WTC11 (cell line): ENCODE results near the gene ELP2. TPM values are rescaled to one million over a fixed set of nuclear protein-coding genes. Genes with fewer than 3 reads are reported as not detected.

Source experiments
- ATAC-seq: fragments of 200-7000 bp; cut with Tn5 transposase; 2 replicates; pipeline ENCODE4 v1.10.0; 2021; ENCODE audit warnings: mild to moderate bottlenecking, moderate library complexity
- CTCF ChIA-PET: fragments of 300-600 bp; sonication (Branson Sonifier 250); formaldehyde crosslinking; loops from one replicate; lab custom pipeline; 2021; ENCODE audit warnings: antibody characterized with exemption; lab: Charles Lee
- POLR2A ChIA-PET: fragments of 350-600 bp; sonication (Branson Sonifier 250); formaldehyde crosslinking; loops from one replicate; lab custom pipeline; 2021; ENCODE audit warnings: antibody characterized with exemption; lab: Charles Lee
- DNase-seq: peaks from one replicate; pipeline ENCODE4 v3.0.0; 2021; ENCODE audit warnings: low spot score
- H3K27ac Mint-ChIP-seq: 2 replicates; pipeline ENCODE4 v1.8.0; 2021; ENCODE audit warnings: mixed read lengths
- H3K27me3 Mint-ChIP-seq: 2 replicates; pipeline ENCODE4 v1.8.0; 2021; ENCODE audit warnings: low read depth, mild to moderate bottlenecking, moderate library complexity, mixed read lengths
- H3K36me3 Mint-ChIP-seq: 2 replicates; pipeline ENCODE4 v1.8.0; 2021; ENCODE audit warnings: mixed read lengths
- H3K4me1 Mint-ChIP-seq: 2 replicates; pipeline ENCODE4 v1.8.0; 2022; ENCODE audit warnings: mixed read lengths
- H3K4me3 Mint-ChIP-seq: 2 replicates; pipeline ENCODE4 v1.8.0; 2021; ENCODE audit warnings: mild to moderate bottlenecking, moderate library complexity, mixed read lengths
- H3K9me3 Mint-ChIP-seq: 2 replicates; pipeline ENCODE4 v1.8.0; 2021; ENCODE audit warnings: mixed read lengths
- ETV6 ChIP-seq: sonication (generic); formaldehyde crosslinking; IDR thresholded peaks from 2 replicates; pipeline ENCODE4 v1.8.1; 2022; ENCODE audit warnings: mild to moderate bottlenecking, missing genetic modification reagents
- GABPB1 ChIP-seq: sonication (generic); formaldehyde crosslinking; IDR thresholded peaks from 2 replicates; pipeline ENCODE4 v1.8.1; 2023; ENCODE audit warnings: mild to moderate bottlenecking, missing genetic modification reagents
- GTF2I ChIP-seq: fragments of 250-450 bp; sonication (Bioruptor Pico); conservative IDR thresholded peaks from 2 replicates; pipeline ENCODE4 v1.4.0; 2021; ENCODE audit warnings: mild to moderate bottlenecking
- HMGA2 ChIP-seq: fragments of 250-450 bp; sonication (Bioruptor Pico); IDR thresholded peaks from 2 replicates; pipeline ENCODE4 v1.4.0; 2021; ENCODE audit warnings: mild to moderate bottlenecking, moderate library complexity
- JUN ChIP-seq: sonication (generic); formaldehyde crosslinking; IDR thresholded peaks from 2 replicates; pipeline ENCODE4 v1.8.0; 2023; ENCODE audit warnings: mild to moderate bottlenecking, missing genetic modification reagents
- KAT7 ChIP-seq: sonication (generic); formaldehyde crosslinking; IDR thresholded peaks from 2 replicates; pipeline ENCODE4 v1.8.1; 2023; ENCODE audit warnings: missing genetic modification reagents, mild to moderate bottlenecking, borderline replicate concordance
- NFE2L1 ChIP-seq: sonication (generic); formaldehyde crosslinking; IDR thresholded peaks from 2 replicates; pipeline ENCODE4 v1.8.1; 2023; ENCODE audit warnings: missing genetic modification reagents
- NR1H2 ChIP-seq: sonication (generic); formaldehyde crosslinking; IDR thresholded peaks from 2 replicates; pipeline ENCODE4 v1.9.0; 2021; ENCODE audit warnings: mild to moderate bottlenecking, moderate library complexity, missing genetic modification reagents
- NR2C2 ChIP-seq: sonication (generic); formaldehyde crosslinking; IDR thresholded peaks from 2 replicates; pipeline ENCODE4 v1.8.0; 2022; ENCODE audit warnings: mild to moderate bottlenecking, missing genetic modification reagents
- NR3C1 ChIP-seq: sonication (generic); formaldehyde crosslinking; conservative IDR thresholded peaks from 2 replicates; pipeline ENCODE4 v1.8.1; 2023; ENCODE audit warnings: low read depth, mild to moderate bottlenecking, missing genetic modification reagents
- RORB ChIP-seq: fragments of 250-450 bp; sonication (Bioruptor Pico); IDR thresholded peaks from 2 replicates; pipeline ENCODE4 v1.9.0; 2021; ENCODE audit warnings: mild to moderate bottlenecking
- TP53 ChIP-seq: sonication (generic); formaldehyde crosslinking; IDR thresholded peaks from 2 replicates; pipeline ENCODE4 v1.8.1; 2023; ENCODE audit warnings: mild to moderate bottlenecking, missing genetic modification reagents
- ZNF121 ChIP-seq: sonication (generic); formaldehyde crosslinking; IDR thresholded peaks from 2 replicates; pipeline ENCODE4 v1.8.0; 2023; ENCODE audit warnings: missing genetic modification reagents
- ZNF138 ChIP-seq: sonication (generic); formaldehyde crosslinking; conservative IDR thresholded peaks from 2 replicates; pipeline ENCODE4 v1.8.1; 2022; ENCODE audit warnings: mild to moderate bottlenecking, moderate library complexity, missing genetic modification reagents
- ZNF423 ChIP-seq: fragments of 250-450 bp; sonication (Bioruptor Pico); IDR thresholded peaks from 2 replicates; pipeline ENCODE4 v2.1.2; 2022; ENCODE audit warnings: mild to moderate bottlenecking, moderate library complexity
- total RNA-seq: library from RNA; stranded (reverse); gene quantifications from 3 replicates; pipeline ENCODE4 v1.2.3, GENCODE V29; 2021
- TF ChIP-seq, protein P1 (sequence below): sonication (generic); formaldehyde crosslinking; IDR thresholded peaks from 2 replicates; pipeline ENCODE4 v1.8.1; 2022; ENCODE audit warnings: missing genetic modification reagents, borderline replicate concordance
- TF ChIP-seq, protein P2 (sequence below): sonication (generic); formaldehyde crosslinking; IDR thresholded peaks from 2 replicates; pipeline ENCODE4 v1.8.0; 2022; ENCODE audit warnings: mild to moderate bottlenecking, missing genetic modification reagents
- TF ChIP-seq, protein P3 (sequence below): sonication (generic); formaldehyde crosslinking; IDR thresholded peaks from 2 replicates; pipeline ENCODE4 v1.8.1; 2022; ENCODE audit warnings: low read depth, missing genetic modification reagents, borderline replicate concordance
- TF ChIP-seq, protein P4 (sequence below): fragments of 250-450 bp; sonication (Bioruptor Pico); IDR thresholded peaks from 2 replicates; pipeline ENCODE4 v1.9.0; 2021; ENCODE audit warnings: mild to moderate bottlenecking, borderline replicate concordance
- TF ChIP-seq, protein P5 (sequence below): sonication (generic); formaldehyde crosslinking; IDR thresholded peaks from 2 replicates; pipeline ENCODE4 v1.8.1; 2023; ENCODE audit warnings: mild to moderate bottlenecking, missing genetic modification reagents
- TF ChIP-seq, protein P6 (sequence below): sonication (generic); formaldehyde crosslinking; conservative IDR thresholded peaks from 2 replicates; pipeline ENCODE4 v1.8.1; 2022; ENCODE audit warnings: mild to moderate bottlenecking, missing genetic modification reagents
- TF ChIP-seq, protein P7 (sequence below): sonication (generic); formaldehyde crosslinking; IDR thresholded peaks from 2 replicates; pipeline ENCODE4 v1.8.1; 2023; ENCODE audit warnings: mild to moderate bottlenecking, missing genetic modification reagents, moderate library complexity

Gene ELP2
- total RNA-seq, 1 experiment from 2014 or later = 141 TPM

DNA sequence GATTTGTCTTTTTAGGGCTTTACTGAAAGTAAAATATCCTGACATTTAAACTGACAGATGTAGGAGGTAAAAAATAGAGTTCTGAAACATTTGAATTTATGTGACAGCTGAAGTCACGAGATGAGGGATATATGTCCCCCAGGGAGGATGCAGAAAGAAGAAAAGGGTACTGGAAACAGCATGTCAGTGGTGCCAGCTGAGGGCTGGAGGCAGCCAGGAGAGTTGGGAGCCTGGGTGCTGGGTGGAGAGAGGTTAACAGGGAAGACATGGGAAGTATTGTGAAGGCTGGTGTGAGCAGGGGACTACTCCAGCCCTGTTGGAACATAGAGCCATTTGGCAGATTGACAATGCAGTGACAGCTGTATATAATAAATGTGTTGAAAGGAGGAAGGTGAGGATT, 45.8 kb downstream of the ELP2 start:
- Mint-ChIP-seq H3K4me1 (peaks cover 5% of the 10 kb centered on the region; the same call in 1 of the 2 replicates), H3K27me3 (no peaks in the 10 kb centered on the region), H3K9me3 (no peaks in the 10 kb centered on the region), H3K27ac (no peak overlapping the region), H3K4me3 (no peak overlapping the region), H3K36me3 (peaks cover 40% of the 10 kb centered on the region)
- ChIA-PET CTCF (no interaction called here), POLR2A (no interaction called here)
- TF ChIP-seq, protein P1, sequence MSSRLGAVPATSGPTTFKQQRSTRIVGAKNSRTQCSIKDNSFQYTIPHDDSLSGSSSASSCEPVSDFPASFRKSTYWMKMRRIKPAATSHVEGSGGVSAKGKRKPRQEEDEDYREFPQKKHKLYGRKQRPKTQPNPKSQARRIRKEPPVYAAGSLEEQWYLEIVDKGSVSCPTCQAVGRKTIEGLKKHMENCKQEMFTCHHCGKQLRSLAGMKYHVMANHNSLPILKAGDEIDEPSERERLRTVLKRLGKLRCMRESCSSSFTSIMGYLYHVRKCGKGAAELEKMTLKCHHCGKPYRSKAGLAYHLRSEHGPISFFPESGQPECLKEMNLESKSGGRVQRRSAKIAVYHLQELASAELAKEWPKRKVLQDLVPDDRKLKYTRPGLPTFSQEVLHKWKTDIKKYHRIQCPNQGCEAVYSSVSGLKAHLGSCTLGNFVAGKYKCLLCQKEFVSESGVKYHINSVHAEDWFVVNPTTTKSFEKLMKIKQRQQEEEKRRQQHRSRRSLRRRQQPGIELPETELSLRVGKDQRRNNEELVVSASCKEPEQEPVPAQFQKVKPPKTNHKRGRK (CRISPR knock-in tag) = no peak
- TF ChIP-seq, protein P2, sequence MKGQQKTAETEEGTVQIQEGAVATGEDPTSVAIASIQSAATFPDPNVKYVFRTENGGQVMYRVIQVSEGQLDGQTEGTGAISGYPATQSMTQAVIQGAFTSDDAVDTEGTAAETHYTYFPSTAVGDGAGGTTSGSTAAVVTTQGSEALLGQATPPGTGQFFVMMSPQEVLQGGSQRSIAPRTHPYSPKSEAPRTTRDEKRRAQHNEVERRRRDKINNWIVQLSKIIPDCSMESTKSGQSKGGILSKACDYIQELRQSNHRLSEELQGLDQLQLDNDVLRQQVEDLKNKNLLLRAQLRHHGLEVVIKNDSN (CRISPR knock-in tag) = no peak
- TF ChIP-seq JUN (no peak), RORB (no peak), KAT7 (no peak), NFE2L1 (CRISPR knock-in tag) (no peak), ZNF423 (CRISPR knock-in tag) (no peak), TP53 (CRISPR knock-in tag) (no peak), NR1H2 (no peak), ZNF121 (CRISPR knock-in tag) (no peak), ZNF138 (CRISPR knock-in tag) (no peak)
- TF ChIP-seq, protein P3, sequence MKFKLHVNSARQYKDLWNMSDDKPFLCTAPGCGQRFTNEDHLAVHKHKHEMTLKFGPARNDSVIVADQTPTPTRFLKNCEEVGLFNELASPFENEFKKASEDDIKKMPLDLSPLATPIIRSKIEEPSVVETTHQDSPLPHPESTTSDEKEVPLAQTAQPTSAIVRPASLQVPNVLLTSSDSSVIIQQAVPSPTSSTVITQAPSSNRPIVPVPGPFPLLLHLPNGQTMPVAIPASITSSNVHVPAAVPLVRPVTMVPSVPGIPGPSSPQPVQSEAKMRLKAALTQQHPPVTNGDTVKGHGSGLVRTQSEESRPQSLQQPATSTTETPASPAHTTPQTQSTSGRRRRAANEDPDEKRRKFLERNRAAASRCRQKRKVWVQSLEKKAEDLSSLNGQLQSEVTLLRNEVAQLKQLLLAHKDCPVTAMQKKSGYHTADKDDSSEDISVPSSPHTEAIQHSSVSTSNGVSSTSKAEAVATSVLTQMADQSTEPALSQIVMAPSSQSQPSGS (CRISPR knock-in tag) = no peak
- DNase-seq = no peak
- ATAC-seq = no peak

DNA sequence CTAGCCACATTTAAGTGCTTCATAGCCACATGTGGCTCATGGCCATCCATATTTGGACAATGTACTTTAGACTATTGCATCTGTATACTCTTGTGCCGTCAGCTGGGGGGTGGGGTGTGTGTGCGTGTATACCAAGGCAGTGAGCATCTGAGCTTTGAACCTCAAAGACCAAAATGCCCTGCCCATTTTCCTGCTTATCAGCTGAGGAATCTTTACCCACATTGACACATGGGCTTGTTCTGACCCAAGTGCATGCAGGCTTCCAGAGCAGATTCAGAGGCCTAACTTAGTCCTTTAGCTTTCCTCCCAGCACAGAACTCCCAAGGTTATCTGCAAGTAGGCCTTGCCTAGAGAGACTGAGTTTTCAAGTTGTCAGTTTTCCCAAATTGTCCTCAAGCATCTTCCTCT, 46.5 kb downstream of the ELP2 start:
- ATAC-seq = no peak

DNA sequence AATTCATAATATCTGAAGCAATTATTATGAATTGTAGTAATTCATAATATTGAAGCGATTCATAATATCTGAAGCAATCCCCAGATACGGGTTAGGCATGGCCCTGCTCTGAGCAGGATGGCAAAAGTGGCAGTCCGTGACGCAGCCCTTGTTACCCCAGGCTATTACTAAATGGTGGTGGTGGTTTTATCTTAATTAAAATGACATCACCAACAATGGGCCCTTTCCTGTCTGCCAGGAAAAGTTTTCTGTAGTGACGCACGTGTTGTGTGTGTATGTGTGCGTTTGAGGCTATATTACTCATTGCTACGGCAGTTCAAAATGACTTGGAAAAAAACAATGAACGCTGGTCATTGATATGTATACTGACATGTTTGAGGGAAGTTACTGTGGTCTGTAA, 47.0 kb downstream of the ELP2 start:
- no peaks in the 10 kb centered on the region for H3K9me3 Mint-ChIP-seq
- H3K4me1 Mint-ChIP-seq = peaks cover 5% of the 10 kb centered on the region; the same call in 1 of the 2 replicates
- H3K27ac Mint-ChIP-seq = no peak overlapping the region
- H3K36me3 Mint-ChIP-seq = peaks cover 30% of the 10 kb centered on the region
- no peak for ATAC-seq
- no peak for DNase-seq
- H3K4me3 Mint-ChIP-seq = no peak overlapping the region
- ChIA-PET CTCF (no interaction called here), POLR2A (no interaction called here)
- H3K27me3 Mint-ChIP-seq = no peaks in the 10 kb centered on the region
- TF ChIP-seq HMGA2 (CRISPR knock-in tag) (no peak), GTF2I (CRISPR knock-in tag) (no peak), NR1H2 (no peak), ETV6 (no peak), TP53 (CRISPR knock-in tag) (no peak), NR2C2 (CRISPR knock-in tag) (no peak), GABPB1 (CRISPR knock-in tag) (no peak), NR3C1 (CRISPR knock-in tag) (no peak)
- TF ChIP-seq, protein P4, sequence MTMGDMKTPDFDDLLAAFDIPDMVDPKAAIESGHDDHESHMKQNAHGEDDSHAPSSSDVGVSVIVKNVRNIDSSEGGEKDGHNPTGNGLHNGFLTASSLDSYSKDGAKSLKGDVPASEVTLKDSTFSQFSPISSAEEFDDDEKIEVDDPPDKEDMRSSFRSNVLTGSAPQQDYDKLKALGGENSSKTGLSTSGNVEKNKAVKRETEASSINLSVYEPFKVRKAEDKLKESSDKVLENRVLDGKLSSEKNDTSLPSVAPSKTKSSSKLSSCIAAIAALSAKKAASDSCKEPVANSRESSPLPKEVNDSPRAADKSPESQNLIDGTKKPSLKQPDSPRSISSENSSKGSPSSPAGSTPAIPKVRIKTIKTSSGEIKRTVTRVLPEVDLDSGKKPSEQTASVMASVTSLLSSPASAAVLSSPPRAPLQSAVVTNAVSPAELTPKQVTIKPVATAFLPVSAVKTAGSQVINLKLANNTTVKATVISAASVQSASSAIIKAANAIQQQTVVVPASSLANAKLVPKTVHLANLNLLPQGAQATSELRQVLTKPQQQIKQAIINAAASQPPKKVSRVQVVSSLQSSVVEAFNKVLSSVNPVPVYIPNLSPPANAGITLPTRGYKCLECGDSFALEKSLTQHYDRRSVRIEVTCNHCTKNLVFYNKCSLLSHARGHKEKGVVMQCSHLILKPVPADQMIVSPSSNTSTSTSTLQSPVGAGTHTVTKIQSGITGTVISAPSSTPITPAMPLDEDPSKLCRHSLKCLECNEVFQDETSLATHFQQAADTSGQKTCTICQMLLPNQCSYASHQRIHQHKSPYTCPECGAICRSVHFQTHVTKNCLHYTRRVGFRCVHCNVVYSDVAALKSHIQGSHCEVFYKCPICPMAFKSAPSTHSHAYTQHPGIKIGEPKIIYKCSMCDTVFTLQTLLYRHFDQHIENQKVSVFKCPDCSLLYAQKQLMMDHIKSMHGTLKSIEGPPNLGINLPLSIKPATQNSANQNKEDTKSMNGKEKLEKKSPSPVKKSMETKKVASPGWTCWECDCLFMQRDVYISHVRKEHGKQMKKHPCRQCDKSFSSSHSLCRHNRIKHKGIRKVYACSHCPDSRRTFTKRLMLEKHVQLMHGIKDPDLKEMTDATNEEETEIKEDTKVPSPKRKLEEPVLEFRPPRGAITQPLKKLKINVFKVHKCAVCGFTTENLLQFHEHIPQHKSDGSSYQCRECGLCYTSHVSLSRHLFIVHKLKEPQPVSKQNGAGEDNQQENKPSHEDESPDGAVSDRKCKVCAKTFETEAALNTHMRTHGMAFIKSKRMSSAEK (CRISPR knock-in tag) = no peak
- TF ChIP-seq, protein P5, sequence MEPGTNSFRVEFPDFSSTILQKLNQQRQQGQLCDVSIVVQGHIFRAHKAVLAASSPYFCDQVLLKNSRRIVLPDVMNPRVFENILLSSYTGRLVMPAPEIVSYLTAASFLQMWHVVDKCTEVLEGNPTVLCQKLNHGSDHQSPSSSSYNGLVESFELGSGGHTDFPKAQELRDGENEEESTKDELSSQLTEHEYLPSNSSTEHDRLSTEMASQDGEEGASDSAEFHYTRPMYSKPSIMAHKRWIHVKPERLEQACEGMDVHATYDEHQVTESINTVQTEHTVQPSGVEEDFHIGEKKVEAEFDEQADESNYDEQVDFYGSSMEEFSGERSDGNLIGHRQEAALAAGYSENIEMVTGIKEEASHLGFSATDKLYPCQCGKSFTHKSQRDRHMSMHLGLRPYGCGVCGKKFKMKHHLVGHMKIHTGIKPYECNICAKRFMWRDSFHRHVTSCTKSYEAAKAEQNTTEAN (CRISPR knock-in tag) = no peak
- TF ChIP-seq, protein P2 (CRISPR knock-in tag) = no peak
- TF ChIP-seq, protein P6, sequence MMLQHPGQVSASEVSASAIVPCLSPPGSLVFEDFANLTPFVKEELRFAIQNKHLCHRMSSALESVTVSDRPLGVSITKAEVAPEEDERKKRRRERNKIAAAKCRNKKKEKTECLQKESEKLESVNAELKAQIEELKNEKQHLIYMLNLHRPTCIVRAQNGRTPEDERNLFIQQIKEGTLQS (CRISPR knock-in tag) = no peak
- TF ChIP-seq, protein P7, sequence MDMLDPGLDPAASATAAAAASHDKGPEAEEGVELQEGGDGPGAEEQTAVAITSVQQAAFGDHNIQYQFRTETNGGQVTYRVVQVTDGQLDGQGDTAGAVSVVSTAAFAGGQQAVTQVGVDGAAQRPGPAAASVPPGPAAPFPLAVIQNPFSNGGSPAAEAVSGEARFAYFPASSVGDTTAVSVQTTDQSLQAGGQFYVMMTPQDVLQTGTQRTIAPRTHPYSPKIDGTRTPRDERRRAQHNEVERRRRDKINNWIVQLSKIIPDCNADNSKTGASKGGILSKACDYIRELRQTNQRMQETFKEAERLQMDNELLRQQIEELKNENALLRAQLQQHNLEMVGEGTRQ (CRISPR knock-in tag) = no peak

More for the DNA sequence above, 46.5 kb downstream of the ELP2 start:
- Mint-ChIP-seq H3K27me3 (no peaks in the 10 kb centered on the region), H3K4me3 (no peak overlapping the region), H3K9me3 (no peaks in the 10 kb centered on the region), H3K27ac (no peak overlapping the region), H3K36me3 (peaks cover 34% of the 10 kb centered on the region), H3K4me1 (peaks cover 5% of the 10 kb centered on the region; the same call in 1 of the 2 replicates)
- DNase-seq = no peak
- ChIA-PET CTCF (no interaction called here), POLR2A (no interaction called here)
- TF ChIP-seq GABPB1 (CRISPR knock-in tag) (peak; percentile 93), NR1H2 (no peak)
